ENCODE data around the gene VWF. TPM values are rescaled to one million over a fixed set of nuclear protein-coding genes. Genes with fewer than 3 reads are reported as not detected.

VWF gene
- total and polyA plus RNA-seq, 2 of the 4 experiments (the other 2 are of a cell fraction), result under 0.01 to 0.09 TPM

GRCh38 chr12:5972387-5972786, 152.1 kb downstream of the VWF start:
- Histone ChIP-seq H2BK120ac (ENCODE audit: low read depth, low read length) (no peak overlapping the region), H2BK20ac (ENCODE audit: low read depth, low read length) (no peak overlapping the region), H3K56ac (ENCODE audit: extremely low read depth, insufficient read depth, low read length) (no peak overlapping the region), H3K4me1 (ENCODE audit: control insufficient read depth, insufficient read depth, low read length) (no peaks in the 10 kb centered on the region), H3K4ac (ENCODE audit: low read depth, low read length) (no peak overlapping the region), H2BK15ac (ENCODE audit: low read depth, low read length) (no peak overlapping the region), H4K5ac (ENCODE audit: low read depth, low read length) (no peak overlapping the region), H3K9ac (ENCODE audit: low read depth, low read length) (no peak overlapping the region), H3K79me1 (ENCODE audit: low read depth in 1 of 2, low read length in 2 of 2) (no peaks in the 10 kb centered on the region), H3K23ac (ENCODE audit: low read depth, low read length) (no peak overlapping the region), H3K27me3 (ENCODE audit: control insufficient read depth, insufficient read depth, low read length) (peaks cover 69% of the 10 kb centered on the region), H3K4me2 (ENCODE audit: low read depth, low read length) (no peak overlapping the region), H3K4me3 (ENCODE audit: insufficient read depth, low read depth, low read length) (no peak overlapping the region), H2BK5ac (ENCODE audit: low read depth, low read length, poor library complexity, severe bottlenecking) (no peak overlapping the region), H2AFZ (replicated peaks; ENCODE audit: low read length, poor library complexity) (no peak overlapping the region), H2AK5ac (ENCODE audit: low read depth, low read length) (no peak overlapping the region), H3K9me3 (ENCODE audit: control insufficient read depth, insufficient read depth, low read length) (no peaks in the 10 kb centered on the region), H3K18ac (ENCODE audit: low read depth, low read length) (no peak overlapping the region), H2AK9ac (replicated peaks; ENCODE audit: low read depth, low read length, poor library complexity) (no peak overlapping the region), H3K36me3 (ENCODE audit: control insufficient read depth, insufficient read depth, low read length) (no peaks in the 10 kb centered on the region), H3K27ac (ENCODE audit: insufficient read depth, low read length) (no peak overlapping the region), H4K8ac (ENCODE audit: low read depth in 2 of 2, low read length in 2 of 2) (no peak overlapping the region), H4K20me1 (ENCODE audit: insufficient read depth, low read length) (no peaks in the 10 kb centered on the region), H4K91ac (ENCODE audit: insufficient read depth, low read depth, low read length) (no peak overlapping the region), H3K9me1 (ENCODE audit: insufficient read depth, low read length) (no peaks in the 10 kb centered on the region), H3K14ac (replicated peaks; ENCODE audit: low read depth, low read length) (no peak overlapping the region)
- no peak for TF ChIP-seq POLR2A (IDR thresholded peaks at IDR 0.05; ENCODE audit: low read depth, low read length)
- TF ChIP-seq FOS (IDR thresholded peaks at IDR 0.05; ENCODE audit: low read depth, low read length), result no peak
- no peak for TF ChIP-seq BHLHE40 (IDR thresholded peaks at IDR 0.05; ENCODE audit: low read depth, low read length)
- TF ChIP-seq CEBPB (IDR thresholded peaks at IDR 0.05; ENCODE audit: low read depth, low read length), result no peak
- no peak for TF ChIP-seq MAZ (IDR thresholded peaks at IDR 0.05; ENCODE audit: borderline replicate concordance, low read depth, low read length)
- TF ChIP-seq SMC3 (IDR thresholded peaks at IDR 0.05; ENCODE audit: low read depth, low read length), result no peak
- TF ChIP-seq CTCF (conservative IDR thresholded peaks at IDR 0.05; ENCODE audit: low read depth, low read length), result no peak
- TF ChIP-seq RFX5 (IDR thresholded peaks at IDR 0.05; ENCODE audit: low read depth, low read length), result no peak
- TF ChIP-seq RAD21 (IDR thresholded peaks at IDR 0.05; ENCODE audit: low read length), result no peak
- TF ChIP-seq USF2 (IDR thresholded peaks at IDR 0.05; ENCODE audit: low read depth, low read length), result no peak
- TF ChIP-seq NFE2L2 (IDR thresholded peaks at IDR 0.05; ENCODE audit: low read depth, low read length), result no peak
- ChIA-PET CTCF (interaction anchor here (0.6 kb wide), 1 partner anchor 16 kb away, joined by 3 read pairs; no protein-coding TSS in a partner anchor), POLR2A (ENCODE audit: unreplicated experiment) (no interaction called here)
- dilution Hi-C loops (cut with HindIII; ENCODE audit: low sequenced_read_pairs, unreplicated experiment), result no loop called here
- no TSS peak for BruUV-seq (replicated peaks)
- intact Hi-C loops (cut with micrococcal nuclease), result no loop called here
- ATAC-seq (ENCODE audit: low read depth) (no peak; the same call in 1 of the 2 replicates), DNase-seq (no peak)
- WGBS, 2 experiments (ENCODE audit: extremely low coverage in 2 of 2, insufficient read length in 1 of 2), result 0% methylated on average over 2 of the region's 8 CpGs; no CpG with 5 or more reads in 1 of the 2 experiments
- in situ Hi-C loops (cut with MboI; ENCODE audit: low sequenced_read_pairs), result no loop called here

Data from IMR-90 (cell line).